Endodermal cell (in vitro differentiated cells): ENCODE results near the gene KAZN. TPM values are rescaled to one million over a fixed set of nuclear protein-coding genes. Genes with fewer than 3 reads are reported as not detected.

Experiments used
- DNase-seq: peaks from one replicate; pipeline ENCODE4 v3.0.0-alpha.2; 2017
- H3K27ac ChIP-seq: 2 replicates; pipeline ENCODE4 v1.5.1; 2013; ENCODE audit warnings: mild to moderate bottlenecking, low read depth, low read length, moderate library complexity
- H3K27me3 ChIP-seq: 2 replicates; pipeline ENCODE4 v1.6.1; 2013; ENCODE audit warnings: mild to moderate bottlenecking, low read length, moderate library complexity; ENCODE audit not compliant: insufficient read depth, control insufficient read depth, poor library complexity, severe bottlenecking
- H3K36me3 ChIP-seq: 2 replicates; pipeline ENCODE4 v1.7.0; 2013; ENCODE audit warnings: mild to moderate bottlenecking, low read length, moderate library complexity; ENCODE audit not compliant: control insufficient read depth, insufficient read depth
- H3K4me1 ChIP-seq: one replicate; pipeline ENCODE4 v1.7.0; 2013; ENCODE audit warnings: low read length; ENCODE audit not compliant: control insufficient read depth, insufficient read depth
- H3K4me3 ChIP-seq: 2 replicates; pipeline ENCODE4 v1.5.1; 2013; ENCODE audit warnings: mild to moderate bottlenecking, low read length, moderate library complexity
- H3K9ac ChIP-seq: 2 replicates; pipeline ENCODE4 v1.6.1; 2013; ENCODE audit warnings: mild to moderate bottlenecking, low read length, moderate library complexity; ENCODE audit not compliant: poor library complexity, severe bottlenecking; ENCODE audit errors: extremely low read depth
- H3K9me3 ChIP-seq: 2 replicates; pipeline ENCODE4 v1.6.1; 2013; ENCODE audit warnings: mild to moderate bottlenecking, low read length, moderate library complexity; ENCODE audit not compliant: control insufficient read depth
- H3K27ac Mint-ChIP-seq: 2 replicates; pipeline ENCODE4 v1.8.0; 2020; ENCODE audit warnings: mixed read lengths
- H3K27me3 Mint-ChIP-seq: 2 replicates; pipeline ENCODE4 v1.8.0; 2021; ENCODE audit warnings: mild to moderate bottlenecking, mixed read lengths; ENCODE audit not compliant: insufficient read depth
- H3K36me3 Mint-ChIP-seq: 2 replicates; pipeline ENCODE4 v1.8.0; 2020; ENCODE audit warnings: low read depth, mixed read lengths
- H3K4me1 Mint-ChIP-seq: 2 replicates; pipeline ENCODE4 v1.8.0; 2020; ENCODE audit warnings: mixed read lengths
- H3K4me3 Mint-ChIP-seq: 2 replicates; pipeline ENCODE4 v1.8.0; 2020; ENCODE audit warnings: mild to moderate bottlenecking, moderate library complexity, mixed read lengths
- H3K9me3 Mint-ChIP-seq: 2 replicates; pipeline ENCODE4 v1.8.0; 2020; ENCODE audit warnings: mild to moderate bottlenecking, mixed read lengths
- WGBS, 2 experiments: methylation state at CpG; one replicate each; pipeline versions ENCODE4 v1.1.5 to v1.1.7; 2013; ENCODE audit warnings: missing lambda C conversion rate in 2 of 2, mixed read lengths in 1 of 2; ENCODE audit not compliant: insufficient coverage in 1 of 2, insufficient read length in 1 of 2; 5-methylcytosine and 5-hydroxymethylcytosine counted together
- total RNA-seq, 2 donors: library from RNA; stranded (reverse); fragmentation: NEBNext Ultra II Directional in 1 of 2; extraction: Animal tissue kit (Norgen Biotek cat#: 25700) in 1 of 2; gene quantifications; 2 replicates in 1 of 2; 3 replicates in 1 of 2; pipeline ENCODE4 v1.2.1, GENCODE V29; 2021
- TF ChIP-seq, protein P1 (sequence below): fragments of 200-600 bp; sonication (generic); conservative IDR thresholded peaks from 2 replicates; pipeline ENCODE4 v1.5.0; 2021; ENCODE audit warnings: antibody characterized with exemption, mild to moderate bottlenecking

KAZN gene
- total RNA-seq, 2 donors from 2014 or later, result 12.4 to 13.9 TPM

DNA sequence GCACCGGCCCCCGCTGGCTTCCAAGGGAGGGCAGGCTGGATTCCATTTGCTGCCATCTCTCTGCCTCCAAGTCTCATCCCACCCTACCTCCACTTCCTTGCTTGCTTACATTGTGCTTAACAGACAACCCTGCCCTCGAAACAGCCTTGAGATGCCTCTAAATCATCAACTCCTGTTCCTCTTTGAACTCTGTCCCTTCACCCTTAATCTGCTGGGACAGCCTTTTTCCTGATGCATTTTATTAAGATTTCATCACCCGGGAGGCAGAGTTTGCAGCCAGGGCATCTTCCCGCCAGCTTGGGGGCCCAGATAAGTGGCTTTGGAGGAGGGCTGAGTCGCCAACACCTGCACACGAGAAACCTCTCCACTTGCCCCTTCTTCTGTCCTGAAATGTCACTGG, 192.5 kb downstream of the KAZN start:
- no peaks in the 10 kb centered on the region for H3K36me3 Mint-ChIP-seq
- Histone ChIP-seq H3K9ac (no peak overlapping the region), H3K9me3 (no peaks in the 10 kb centered on the region), H3K36me3 (no peaks in the 10 kb centered on the region), H3K4me3 (no peak overlapping the region), H3K27me3 (no peaks in the 10 kb centered on the region), H3K27ac (no peak overlapping the region), H3K4me1 (no peaks in the 10 kb centered on the region)
- H3K27ac Mint-ChIP-seq, result no peak overlapping the region
- no peak overlapping the region for H3K4me3 Mint-ChIP-seq
- H3K9me3 Mint-ChIP-seq, result no peaks in the 10 kb centered on the region
- WGBS, 2 experiments, result 85 to 87% methylated on average over 4 to 7 of the region's 7 CpGs
- no peaks in the 10 kb centered on the region for H3K27me3 Mint-ChIP-seq
- TF ChIP-seq, protein P1, sequence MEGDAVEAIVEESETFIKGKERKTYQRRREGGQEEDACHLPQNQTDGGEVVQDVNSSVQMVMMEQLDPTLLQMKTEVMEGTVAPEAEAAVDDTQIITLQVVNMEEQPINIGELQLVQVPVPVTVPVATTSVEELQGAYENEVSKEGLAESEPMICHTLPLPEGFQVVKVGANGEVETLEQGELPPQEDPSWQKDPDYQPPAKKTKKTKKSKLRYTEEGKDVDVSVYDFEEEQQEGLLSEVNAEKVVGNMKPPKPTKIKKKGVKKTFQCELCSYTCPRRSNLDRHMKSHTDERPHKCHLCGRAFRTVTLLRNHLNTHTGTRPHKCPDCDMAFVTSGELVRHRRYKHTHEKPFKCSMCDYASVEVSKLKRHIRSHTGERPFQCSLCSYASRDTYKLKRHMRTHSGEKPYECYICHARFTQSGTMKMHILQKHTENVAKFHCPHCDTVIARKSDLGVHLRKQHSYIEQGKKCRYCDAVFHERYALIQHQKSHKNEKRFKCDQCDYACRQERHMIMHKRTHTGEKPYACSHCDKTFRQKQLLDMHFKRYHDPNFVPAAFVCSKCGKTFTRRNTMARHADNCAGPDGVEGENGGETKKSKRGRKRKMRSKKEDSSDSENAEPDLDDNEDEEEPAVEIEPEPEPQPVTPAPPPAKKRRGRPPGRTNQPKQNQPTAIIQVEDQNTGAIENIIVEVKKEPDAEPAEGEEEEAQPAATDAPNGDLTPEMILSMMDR, result no peak
- peaks cover 17% of the 10 kb centered on the region for H3K4me1 Mint-ChIP-seq
- no peak for DNase-seq

DNA sequence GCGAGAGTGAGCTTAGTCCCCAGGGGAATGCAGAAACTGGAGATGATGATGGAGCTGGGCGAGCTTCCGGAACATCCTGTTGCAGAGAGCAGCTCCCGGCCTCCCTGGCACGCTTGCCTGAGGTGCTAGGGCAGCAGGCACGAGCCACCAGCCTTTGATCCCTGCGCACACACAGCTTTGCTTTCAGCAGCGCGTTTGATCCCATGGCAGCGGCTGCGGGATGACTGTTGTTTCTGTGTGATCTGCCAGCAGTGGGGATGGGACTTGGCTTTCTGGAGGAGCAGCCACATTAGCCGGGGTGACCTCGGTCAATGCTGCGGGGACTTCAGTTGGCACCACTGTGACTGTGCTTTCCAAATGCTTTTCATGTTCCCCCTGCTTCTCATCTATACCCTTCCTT, 193.2 kb downstream of the KAZN start:
- Histone ChIP-seq H3K9me3 (no peaks in the 10 kb centered on the region), H3K4me1 (no peaks in the 10 kb centered on the region), H3K4me3 (no peak overlapping the region), H3K36me3 (no peaks in the 10 kb centered on the region), H3K27ac (no peak overlapping the region), H3K27me3 (no peaks in the 10 kb centered on the region), H3K9ac (no peak overlapping the region)
- DNase-seq, result no peak
- no peaks in the 10 kb centered on the region for H3K9me3 Mint-ChIP-seq
- H3K36me3 Mint-ChIP-seq, result no peaks in the 10 kb centered on the region
- peaks cover 13% of the 10 kb centered on the region for H3K4me1 Mint-ChIP-seq
- H3K4me3 Mint-ChIP-seq, result no peak overlapping the region
- TF ChIP-seq, protein P1, result no peak
- no peaks in the 10 kb centered on the region for H3K27me3 Mint-ChIP-seq
- 94 to 96% methylated on average over 12 to 14 of the region's 14 CpGs for WGBS, 2 experiments
- no peak overlapping the region for H3K27ac Mint-ChIP-seq

DNA sequence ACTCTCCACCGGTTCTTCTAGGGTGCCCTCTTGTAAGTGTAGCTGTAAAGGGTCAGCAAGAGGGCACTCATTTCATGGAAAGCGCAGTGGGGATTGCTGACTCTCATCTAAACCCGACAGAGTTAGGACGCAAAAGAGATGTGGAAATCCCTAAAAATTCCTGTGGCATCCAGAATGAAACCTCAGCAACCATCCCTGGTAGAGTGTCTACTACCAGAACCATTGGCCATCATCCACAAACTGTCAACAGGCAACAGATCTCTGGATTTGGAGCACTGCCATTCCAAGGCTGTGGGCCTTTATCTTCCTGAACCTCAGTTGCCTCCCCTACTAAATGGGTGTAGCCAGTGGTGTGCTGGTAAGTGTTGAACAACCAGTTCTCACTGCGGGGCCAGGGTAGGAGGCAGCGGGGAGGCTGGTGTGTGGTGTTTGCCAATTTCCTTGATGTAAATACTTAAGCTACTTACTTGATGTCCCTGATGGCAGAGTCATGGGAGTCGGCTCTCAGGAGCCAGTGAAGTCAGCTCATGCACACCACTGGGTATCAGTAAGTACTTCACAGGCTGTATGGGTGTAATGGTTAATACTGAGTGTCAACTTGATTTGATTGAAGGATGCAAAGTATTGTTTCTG, 195.8 kb downstream of the KAZN start:
- Mint-ChIP-seq H3K4me3 (no peak overlapping the region), H3K36me3 (no peaks in the 10 kb centered on the region), H3K27ac (no peak overlapping the region), H3K4me1 (peaks cover 5% of the 10 kb centered on the region), H3K27me3 (no peaks in the 10 kb centered on the region), H3K9me3 (no peaks in the 10 kb centered on the region)
- Histone ChIP-seq H3K9ac (no peak overlapping the region), H3K9me3 (no peaks in the 10 kb centered on the region), H3K27ac (no peak overlapping the region), H3K27me3 (no peaks in the 10 kb centered on the region), H3K36me3 (no peaks in the 10 kb centered on the region), H3K4me3 (no peak overlapping the region), H3K4me1 (no peaks in the 10 kb centered on the region)
- DNase-seq, result no peak
- TF ChIP-seq, protein P1, result no peak
- 88 to 91% methylated on average over 6 to 7 of the region's 7 CpGs for WGBS, 2 experiments
